ENCODE results near the gene NECTIN2.

DNA sequence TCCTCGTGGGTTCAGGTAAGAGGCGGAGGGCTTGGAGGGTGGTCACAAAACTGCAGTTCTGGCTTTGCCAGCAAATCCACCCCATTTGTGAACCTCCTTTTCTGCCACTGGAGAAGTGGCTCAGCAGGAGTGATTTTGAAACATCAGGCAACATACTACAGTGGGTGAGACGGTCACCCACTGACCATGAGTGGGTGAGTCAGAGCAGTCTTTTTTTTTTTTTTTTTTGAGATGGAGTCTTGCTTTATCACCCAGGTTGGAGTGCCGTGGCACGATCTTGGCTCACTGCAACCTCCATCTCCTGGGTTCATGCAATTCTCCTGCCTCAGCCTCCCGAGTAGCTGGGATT is 47.9 kb downstream of the NECTIN2 start:
- TF ChIP-seq, protein P1, sequence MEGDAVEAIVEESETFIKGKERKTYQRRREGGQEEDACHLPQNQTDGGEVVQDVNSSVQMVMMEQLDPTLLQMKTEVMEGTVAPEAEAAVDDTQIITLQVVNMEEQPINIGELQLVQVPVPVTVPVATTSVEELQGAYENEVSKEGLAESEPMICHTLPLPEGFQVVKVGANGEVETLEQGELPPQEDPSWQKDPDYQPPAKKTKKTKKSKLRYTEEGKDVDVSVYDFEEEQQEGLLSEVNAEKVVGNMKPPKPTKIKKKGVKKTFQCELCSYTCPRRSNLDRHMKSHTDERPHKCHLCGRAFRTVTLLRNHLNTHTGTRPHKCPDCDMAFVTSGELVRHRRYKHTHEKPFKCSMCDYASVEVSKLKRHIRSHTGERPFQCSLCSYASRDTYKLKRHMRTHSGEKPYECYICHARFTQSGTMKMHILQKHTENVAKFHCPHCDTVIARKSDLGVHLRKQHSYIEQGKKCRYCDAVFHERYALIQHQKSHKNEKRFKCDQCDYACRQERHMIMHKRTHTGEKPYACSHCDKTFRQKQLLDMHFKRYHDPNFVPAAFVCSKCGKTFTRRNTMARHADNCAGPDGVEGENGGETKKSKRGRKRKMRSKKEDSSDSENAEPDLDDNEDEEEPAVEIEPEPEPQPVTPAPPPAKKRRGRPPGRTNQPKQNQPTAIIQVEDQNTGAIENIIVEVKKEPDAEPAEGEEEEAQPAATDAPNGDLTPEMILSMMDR (IDR thresholded peaks at IDR 0.05; ENCODE audit: low read depth, low read length) = no peak
- no peak for TF ChIP-seq EZH2phosphoT487 (IDR thresholded peaks at IDR 0.05; ENCODE audit: low read depth)
